Coronary artery (tissue), 2 donors: Measurements from ENCODE around the gene ADAMTSL3.

Experiments
- DNase-seq: peaks from one replicate; pipeline ENCODE4 v3.0.0-alpha.2; 2017; ENCODE audit warnings: low spot score
- H3K27ac ChIP-seq, 2 donors: fragments of 200-600 bp; sonication (generic); one replicate each; pipeline ENCODE4 v1.5.1; 2016 to 2019
- H3K4me3 ChIP-seq: fragments of 200-600 bp; sonication (generic); 2 replicates; pipeline ENCODE4 v1.5.1; 2016; ENCODE audit warnings: mild to moderate bottlenecking, moderate library complexity
- CTCF ChIP-seq: fragments of 200-600 bp; sonication (generic); IDR thresholded peaks from one replicate; pipeline ENCODE4 v1.5.1; 2019; ENCODE audit warnings: antibody characterized with exemption

ADAMTSL3 gene

GRCh38 chr15:83612898-83613635 is 40.9 kb upstream of the ADAMTSL3 start:
- no peak for TF ChIP-seq CTCF
- H3K27ac ChIP-seq, result no peak overlapping the region
- H3K4me3 ChIP-seq, result no peak overlapping the region
- no peak for DNase-seq

GRCh38 chr15:83613714-83614113 is 40.2 kb upstream of the ADAMTSL3 start:
- no peak for DNase-seq
- H3K4me3 ChIP-seq, result no peak overlapping the region
- H3K27ac ChIP-seq, result no peak overlapping the region
- TF ChIP-seq CTCF, result no peak

- no peak overlapping the region for H3K4me3 ChIP-seq
- no peak for TF ChIP-seq CTCF
- no peak for DNase-seq
- no peak overlapping the region for H3K27ac ChIP-seq
Observed at GRCh38 chr15:83616840-83617239, 37.1 kb upstream of the ADAMTSL3 start.

- no peak overlapping the region for H3K4me3 ChIP-seq
- TF ChIP-seq CTCF, result no peak
- no peak for DNase-seq
- no peak overlapping the region for H3K27ac ChIP-seq
Observed at GRCh38 chr15:83626171-83626802, 27.6 kb upstream of the ADAMTSL3 start.

GRCh38 chr15:83631534-83631933 is 22.4 kb upstream of the ADAMTSL3 start:
- H3K4me3 ChIP-seq, result no peak overlapping the region
- H3K27ac ChIP-seq, result no peak overlapping the region
- no peak for TF ChIP-seq CTCF
- no peak for DNase-seq

- TF ChIP-seq CTCF, result no peak
- no peak overlapping the region for H3K27ac ChIP-seq
- DNase-seq, result no peak
- no peak overlapping the region for H3K4me3 ChIP-seq
Observed at GRCh38 chr15:83643201-83643600, 10.7 kb upstream of the ADAMTSL3 start.

GRCh38 chr15:83644439-83644838 is 9.5 kb upstream of the ADAMTSL3 start:
- TF ChIP-seq CTCF, result no peak
- DNase-seq, result no peak
- Histone ChIP-seq H3K4me3 (no peak overlapping the region), H3K27ac (no peak overlapping the region)
